WTC11 (cell line): ENCODE data around the gene MIB1. TPM values are rescaled to one million over a fixed set of nuclear protein-coding genes. Genes with fewer than 3 reads are reported as not detected.

Experiments
- ATAC-seq: fragments of 200-7000 bp; cut with Tn5 transposase; 2 replicates; pipeline ENCODE4 v1.10.0; 2021; ENCODE audit warnings: mild to moderate bottlenecking, moderate library complexity
- CTCF ChIA-PET: fragments of 300-600 bp; sonication (Branson Sonifier 250); formaldehyde crosslinking; loops from one replicate; lab custom pipeline; 2021; ENCODE audit warnings: antibody characterized with exemption; lab: Charles Lee
- POLR2A ChIA-PET: fragments of 350-600 bp; sonication (Branson Sonifier 250); formaldehyde crosslinking; loops from one replicate; lab custom pipeline; 2021; ENCODE audit warnings: antibody characterized with exemption; lab: Charles Lee
- DNase-seq: peaks from one replicate; pipeline ENCODE4 v3.0.0; 2021; ENCODE audit warnings: low spot score
- H3K27ac Mint-ChIP-seq: 2 replicates; pipeline ENCODE4 v1.8.0; 2021; ENCODE audit warnings: mixed read lengths
- H3K27me3 Mint-ChIP-seq: 2 replicates; pipeline ENCODE4 v1.8.0; 2021; ENCODE audit warnings: low read depth, mild to moderate bottlenecking, moderate library complexity, mixed read lengths
- H3K36me3 Mint-ChIP-seq: 2 replicates; pipeline ENCODE4 v1.8.0; 2021; ENCODE audit warnings: mixed read lengths
- H3K4me1 Mint-ChIP-seq: 2 replicates; pipeline ENCODE4 v1.8.0; 2022; ENCODE audit warnings: mixed read lengths
- H3K4me3 Mint-ChIP-seq: 2 replicates; pipeline ENCODE4 v1.8.0; 2021; ENCODE audit warnings: mild to moderate bottlenecking, moderate library complexity, mixed read lengths
- H3K9me3 Mint-ChIP-seq: 2 replicates; pipeline ENCODE4 v1.8.0; 2021; ENCODE audit warnings: mixed read lengths
- CREB1 ChIP-seq: sonication (generic); formaldehyde crosslinking; IDR thresholded peaks from 2 replicates; pipeline ENCODE4 v1.8.0; 2023; ENCODE audit warnings: mild to moderate bottlenecking, missing genetic modification reagents
- CTCF ChIP-seq: fragments of 200-600 bp; IDR thresholded peaks from 2 replicates; pipeline ENCODE4 v1.8.0; 2022; ENCODE audit warnings: antibody characterized with exemption
- GTF2I ChIP-seq: fragments of 250-450 bp; sonication (Bioruptor Pico); conservative IDR thresholded peaks from 2 replicates; pipeline ENCODE4 v1.4.0; 2021; ENCODE audit warnings: mild to moderate bottlenecking
- IRF2 ChIP-seq: sonication (generic); formaldehyde crosslinking; IDR thresholded peaks from 2 replicates; pipeline ENCODE4 v1.8.0; 2022; ENCODE audit warnings: low read depth, missing genetic modification reagents, borderline replicate concordance
- JUN ChIP-seq: sonication (generic); formaldehyde crosslinking; IDR thresholded peaks from 2 replicates; pipeline ENCODE4 v1.8.0; 2023; ENCODE audit warnings: mild to moderate bottlenecking, missing genetic modification reagents
- MXD4 ChIP-seq: fragments of 250-450 bp; sonication (Bioruptor Pico); IDR thresholded peaks from 2 replicates; pipeline ENCODE4 v1.8.0; 2021; ENCODE audit warnings: mild to moderate bottlenecking, moderate library complexity, borderline replicate concordance
- NFE2L1 ChIP-seq: sonication (generic); formaldehyde crosslinking; IDR thresholded peaks from 2 replicates; pipeline ENCODE4 v1.8.1; 2023; ENCODE audit warnings: missing genetic modification reagents
- NR2C2 ChIP-seq: sonication (generic); formaldehyde crosslinking; IDR thresholded peaks from 2 replicates; pipeline ENCODE4 v1.8.0; 2022; ENCODE audit warnings: mild to moderate bottlenecking, missing genetic modification reagents
- NR3C1 ChIP-seq: sonication (generic); formaldehyde crosslinking; conservative IDR thresholded peaks from 2 replicates; pipeline ENCODE4 v1.8.1; 2023; ENCODE audit warnings: low read depth, mild to moderate bottlenecking, missing genetic modification reagents
- RELA ChIP-seq: sonication (generic); formaldehyde crosslinking; IDR thresholded peaks from 2 replicates; pipeline ENCODE4 v1.8.1; 2022; ENCODE audit warnings: missing genetic modification reagents, mild to moderate bottlenecking, borderline replicate concordance
- SMAD3 ChIP-seq: sonication (generic); formaldehyde crosslinking; IDR thresholded peaks from 2 replicates; pipeline ENCODE4 v1.8.0; 2022; ENCODE audit warnings: missing genetic modification reagents, mild to moderate bottlenecking, borderline replicate concordance
- SMAD4 ChIP-seq: sonication (generic); formaldehyde crosslinking; IDR thresholded peaks from 2 replicates; pipeline ENCODE4 v1.8.0; 2022; ENCODE audit warnings: mild to moderate bottlenecking, missing genetic modification reagents
- SP1 ChIP-seq: sonication (generic); formaldehyde crosslinking; conservative IDR thresholded peaks from 2 replicates; pipeline ENCODE4 v1.8.1; 2022; ENCODE audit warnings: missing genetic modification reagents
- TEAD4 ChIP-seq: sonication (generic); formaldehyde crosslinking; IDR thresholded peaks from 2 replicates; pipeline ENCODE4 v1.8.0; 2022; ENCODE audit warnings: mild to moderate bottlenecking, missing genetic modification reagents
- ZBTB21 ChIP-seq: sonication (generic); formaldehyde crosslinking; IDR thresholded peaks from 2 replicates; pipeline ENCODE4 v1.8.1; 2023; ENCODE audit warnings: mild to moderate bottlenecking, missing genetic modification reagents, borderline replicate concordance
- ZNF232 ChIP-seq: sonication (generic); formaldehyde crosslinking; IDR thresholded peaks from 2 replicates; pipeline ENCODE4 v1.8.0; 2022; ENCODE audit warnings: mild to moderate bottlenecking, missing genetic modification reagents
- ZNF396 ChIP-seq: fragments of 250-450 bp; sonication (Bioruptor Pico); IDR thresholded peaks from 2 replicates; pipeline ENCODE4 v1.8.0; 2021; ENCODE audit warnings: mild to moderate bottlenecking, moderate library complexity, borderline replicate concordance
- ZNF425 ChIP-seq: fragments of 250-450 bp; sonication (Bioruptor Pico); conservative IDR thresholded peaks from 2 replicates; pipeline ENCODE4 v1.9.0; 2021; ENCODE audit warnings: mild to moderate bottlenecking
- ZNF532 ChIP-seq: fragments of 250-450 bp; sonication (Bioruptor Pico); IDR thresholded peaks from 2 replicates; pipeline ENCODE4 v1.9.0; 2021; ENCODE audit warnings: mild to moderate bottlenecking, borderline replicate concordance
- total RNA-seq: library from RNA; stranded (reverse); gene quantifications from 3 replicates; pipeline ENCODE4 v1.2.3, GENCODE V29; 2021

MIB1 gene
- total RNA-seq, 1 experiment from 2014 or later, result 63.9 TPM

GRCh38 chr18:21693322-21693721 lies 47.3 kb upstream of the MIB1 start:
- no peak for ATAC-seq
- H3K9me3 Mint-ChIP-seq, result peaks cover 19% of the 10 kb centered on the region
- no peaks in the 10 kb centered on the region for H3K27me3 Mint-ChIP-seq
- peaks cover 33% of the 10 kb centered on the region for H3K36me3 Mint-ChIP-seq
- TF ChIP-seq CTCF, result no peak
- POLR2A ChIA-PET, result interaction anchor here (1.0 kb wide), 1 partner anchor 15 kb away, joined by 3 read pairs; no protein-coding TSS in a partner anchor
- DNase-seq, result no peak
- H3K4me3 Mint-ChIP-seq, result no peak overlapping the region
- CTCF ChIA-PET, result no interaction called here
- no peaks in the 10 kb centered on the region for H3K4me1 Mint-ChIP-seq
- no peak overlapping the region for H3K27ac Mint-ChIP-seq

GRCh38 chr18:21700528-21701075 lies 40.0 kb upstream of the MIB1 start:
- no peak overlapping the region for H3K27ac Mint-ChIP-seq
- CTCF ChIA-PET, result interaction anchor here (0.6 to 0.7 kb wide), 2 partner anchors 56 to 115 kb away, joined by 3 to 9 read pairs; no protein-coding TSS in a partner anchor
- H3K36me3 Mint-ChIP-seq, result peaks cover 17% of the 10 kb centered on the region
- H3K27me3 Mint-ChIP-seq, result peaks cover 8% of the 10 kb centered on the region
- no peak overlapping the region for H3K4me3 Mint-ChIP-seq
- TF ChIP-seq ZNF232, result no peak
- TF ChIP-seq TEAD4 (CRISPR knock-in tag), result no peak
- TF ChIP-seq SMAD3 (CRISPR knock-in tag), result no peak
- no peak for TF ChIP-seq JUN (CRISPR knock-in tag)
- TF ChIP-seq NFE2L1 (CRISPR knock-in tag), result no peak
- no peak for TF ChIP-seq ZNF532 (CRISPR knock-in tag)
- TF ChIP-seq GTF2I, result no peak
- no peak for TF ChIP-seq RELA (CRISPR knock-in tag)
- TF ChIP-seq MXD4 (CRISPR knock-in tag), result no peak
- TF ChIP-seq ZNF396, result no peak
- TF ChIP-seq IRF2 (CRISPR knock-in tag), result no peak
- TF ChIP-seq CREB1 (CRISPR knock-in tag), result no peak
- no peak for TF ChIP-seq NR2C2 (CRISPR knock-in tag)
- no peak for TF ChIP-seq SMAD4
- no peak for TF ChIP-seq SP1
- no peak for TF ChIP-seq ZBTB21 (CRISPR knock-in tag)
- TF ChIP-seq ZNF425, result no peak
- TF ChIP-seq NR3C1, result no peak
- TF ChIP-seq, all 79 proteins: peak for 0
- Mint-ChIP-seq H3K4me1 (peaks cover 15% of the 10 kb centered on the region), H3K9me3 (peaks cover 7% of the 10 kb centered on the region)
- POLR2A ChIA-PET, result no interaction called here
- ATAC-seq (no peak), DNase-seq (no peak)
